ENCODE data around the gene WDR7.

The WDR7 gene

GRCh38 chr18:56841836-56842235 lies 190.7 kb downstream of the WDR7 start:
- no peak for TF ChIP-seq CTCF (IDR thresholded peaks at IDR 0.05; ENCODE audit: borderline replicate concordance, insufficient read depth, low read depth, low read length)

DNA sequence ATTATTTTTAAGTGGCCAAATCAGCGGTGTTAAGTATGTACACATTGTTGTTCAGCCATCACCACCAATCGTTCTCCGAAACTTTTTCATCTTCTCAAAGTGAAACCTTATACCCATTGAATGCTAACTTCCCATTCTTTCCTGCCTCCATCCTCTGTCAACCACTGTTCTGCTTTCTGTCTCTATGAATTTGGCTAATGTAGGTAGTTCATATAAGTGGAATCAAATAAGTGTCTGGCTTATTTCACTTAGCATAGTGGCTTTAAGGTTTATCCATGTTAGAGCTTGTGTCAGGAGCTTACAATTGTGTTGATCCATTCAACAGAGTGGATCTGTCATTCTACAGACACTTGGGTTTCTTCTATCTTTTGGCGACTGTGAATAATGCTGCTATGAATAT lies 192.1 kb downstream of the WDR7 start:
- no peak overlapping the region for H3K4me3 ChIP-seq (ENCODE audit: low read depth, low read length)
- TF ChIP-seq CTCF (IDR thresholded peaks at IDR 0.05; ENCODE audit: borderline replicate concordance, insufficient read depth, low read depth, low read length) = no peak

More at GRCh38 chr18:56841836-56842235, 190.7 kb downstream of the WDR7 start:
- H3K4me3 ChIP-seq (ENCODE audit: low read depth, low read length) = no peak overlapping the region

DNA sequence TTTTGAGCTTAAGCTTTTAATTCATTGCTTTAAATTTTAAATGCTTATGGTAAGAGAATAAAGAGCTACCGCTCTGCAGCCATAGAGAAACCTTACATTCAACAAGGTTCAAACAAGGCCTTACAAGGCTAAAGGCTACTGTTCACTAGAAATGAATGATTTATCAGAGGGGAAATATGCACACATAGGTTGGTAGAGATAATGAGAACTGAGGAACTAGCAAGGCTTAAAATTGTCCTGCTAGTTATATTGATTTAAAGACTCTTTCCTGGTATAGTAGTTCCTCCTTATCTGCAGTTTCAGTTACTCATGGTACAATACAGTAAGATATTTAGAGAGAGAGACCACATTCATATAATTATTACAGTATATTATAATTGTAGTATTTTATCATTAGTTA lies 193.4 kb downstream of the WDR7 start:
- no peak overlapping the region for H3K4me3 ChIP-seq (ENCODE audit: low read depth, low read length)
- no peak for TF ChIP-seq CTCF (IDR thresholded peaks at IDR 0.05; ENCODE audit: borderline replicate concordance, insufficient read depth, low read depth, low read length)

DNA sequence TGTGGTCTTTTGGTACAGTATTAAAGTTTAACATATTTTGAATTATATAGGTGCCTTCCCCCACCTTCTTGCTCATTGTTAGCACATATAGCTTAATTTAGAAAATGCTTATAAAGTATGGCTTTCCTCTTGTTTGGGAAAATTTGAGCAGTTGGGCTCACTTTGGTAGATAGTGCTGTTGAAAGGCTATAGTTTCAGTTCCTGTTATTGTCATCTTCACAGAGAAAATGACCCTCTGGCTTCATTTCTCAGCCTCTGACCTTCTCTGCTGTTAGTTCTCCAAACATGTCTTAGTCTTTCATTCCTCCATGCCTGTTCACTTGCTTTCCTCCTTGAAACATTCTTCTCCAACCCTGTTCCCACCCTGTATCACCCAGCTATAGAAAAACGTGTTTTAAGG lies 200.6 kb downstream of the WDR7 start:
- no peak for TF ChIP-seq CTCF (IDR thresholded peaks at IDR 0.05; ENCODE audit: borderline replicate concordance, insufficient read depth, low read depth, low read length)
- no peak overlapping the region for H3K4me3 ChIP-seq (ENCODE audit: low read depth, low read length)

DNA sequence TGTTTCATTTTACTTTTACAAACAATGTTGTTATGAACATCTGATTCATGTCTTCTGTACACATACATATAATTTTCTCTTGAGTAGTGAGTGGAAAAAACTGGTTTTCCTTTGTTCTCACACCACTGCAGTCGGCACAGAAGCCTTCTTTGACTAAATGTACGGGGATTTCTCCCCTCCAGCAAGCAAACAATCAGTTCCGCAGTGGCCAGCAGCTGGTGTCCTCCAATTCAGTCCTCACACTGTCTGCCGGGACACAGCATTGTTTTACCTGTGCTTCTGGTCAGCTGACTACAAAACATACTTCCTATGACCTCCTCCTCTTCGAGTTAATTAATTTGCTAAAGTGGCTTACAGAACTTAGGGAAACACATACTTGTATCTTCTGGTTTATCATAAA lies 202.8 kb downstream of the WDR7 start:
- no peak for TF ChIP-seq CTCF (IDR thresholded peaks at IDR 0.05; ENCODE audit: borderline replicate concordance, insufficient read depth, low read depth, low read length)
- no peak overlapping the region for H3K4me3 ChIP-seq (ENCODE audit: low read depth, low read length)

- TF ChIP-seq CTCF (IDR thresholded peaks at IDR 0.05; ENCODE audit: borderline replicate concordance, insufficient read depth, low read depth, low read length) = no peak
- no peak overlapping the region for H3K4me3 ChIP-seq (ENCODE audit: low read depth, low read length)
These were observed 210.1 kb downstream of the WDR7 start for GRCh38 chr18:56861244-56861643.

DNA sequence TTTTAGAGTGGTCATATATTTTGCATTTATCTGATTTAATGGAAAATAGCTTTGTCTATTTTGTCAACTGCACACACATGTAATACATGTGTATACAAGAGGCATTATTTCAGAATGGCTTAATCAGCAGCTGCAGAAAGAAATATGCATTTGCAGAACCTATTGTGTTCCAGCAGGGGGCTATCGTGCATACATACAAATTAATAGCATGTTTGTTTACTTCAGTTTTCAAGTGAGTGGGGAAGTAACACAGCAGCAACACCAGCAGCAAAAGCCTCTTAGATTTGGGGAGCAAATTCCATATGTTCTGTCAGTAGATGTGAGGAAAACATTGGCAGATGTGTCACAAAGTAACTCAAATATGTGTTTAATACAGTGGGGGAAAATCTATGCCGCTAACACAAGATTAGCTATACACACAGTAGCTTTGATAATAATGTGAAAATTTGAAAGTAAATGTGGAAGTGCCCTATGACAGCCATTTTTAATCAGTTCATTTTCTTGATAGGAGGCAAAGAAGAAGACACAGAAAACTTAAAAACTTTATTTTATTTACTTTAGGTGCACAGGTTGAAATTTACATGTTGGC lies 218.1 kb downstream of the WDR7 start:
- peak; percentile 67; the same call in 1 of the 2 replicates for TF ChIP-seq CTCF (IDR thresholded peaks at IDR 0.05; ENCODE audit: borderline replicate concordance, insufficient read depth, low read depth, low read length)
- no peak overlapping the region for H3K4me3 ChIP-seq (ENCODE audit: low read depth, low read length)

All from GM12875 (cell line).